Measurements from ENCODE around the gene SLX4IP. TPM values are rescaled to one million over a fixed set of nuclear protein-coding genes. Genes with fewer than 3 reads are reported as not detected.
A peak's percentile ranks its signal among the peaks of the same experiment; 100 is the strongest.

The SLX4IP gene
- total RNA-seq, 1 experiment from 2014 or later, result 5.4 TPM

GRCh38 chr20:10658051-10658823, 223.1 kb downstream of the SLX4IP start:
- DNase-seq, result no peak
- Mint-ChIP-seq H3K4me3 (ENCODE audit: low read depth, unreplicated experiment) (no peak overlapping the region), H3K4me1 (ENCODE audit: low read depth, unreplicated experiment) (peaks cover 73% of the 10 kb centered on the region), H3K27ac (ENCODE audit: unreplicated experiment) (peak overlapping the region; percentile 55), H3K27me3 (ENCODE audit: unreplicated experiment) (no peaks in the 10 kb centered on the region), H3K36me3 (ENCODE audit: insufficient read depth, unreplicated experiment) (peaks cover 93% of the 10 kb centered on the region), H3K9me3 (ENCODE audit: low read depth, unreplicated experiment) (no peaks in the 10 kb centered on the region)
- CTCF ChIA-PET, result no interaction called here
- BruUV-seq (replicated peaks), result no TSS peak
- intact Hi-C loops (cut with micrococcal nuclease; ENCODE audit: unreplicated experiment), result no loop called here
- TF ChIP-seq CTCF (IDR thresholded peaks at IDR 0.05; ENCODE audit: unreplicated experiment), result no peak

- intact Hi-C loops (cut with micrococcal nuclease; ENCODE audit: unreplicated experiment), result no loop called here
- Mint-ChIP-seq H3K4me1 (ENCODE audit: low read depth, unreplicated experiment) (peaks cover 79% of the 10 kb centered on the region), H3K9me3 (ENCODE audit: low read depth, unreplicated experiment) (no peaks in the 10 kb centered on the region), H3K27ac (ENCODE audit: unreplicated experiment) (peak overlapping the region; percentile 55), H3K36me3 (ENCODE audit: insufficient read depth, unreplicated experiment) (peaks cover 99% of the 10 kb centered on the region), H3K27me3 (ENCODE audit: unreplicated experiment) (no peaks in the 10 kb centered on the region), H3K4me3 (ENCODE audit: low read depth, unreplicated experiment) (no peak overlapping the region)
- BruUV-seq (replicated peaks), result no TSS peak
- CTCF ChIA-PET, result interaction anchor here (0.6 kb wide), 1 partner anchor 334 kb away, joined by 3 read pairs; no protein-coding TSS in a partner anchor
- no peak for TF ChIP-seq CTCF (IDR thresholded peaks at IDR 0.05; ENCODE audit: unreplicated experiment)
- no peak for DNase-seq
These were observed 223.9 kb downstream of the SLX4IP start for GRCh38 chr20:10658876-10659632.

GRCh38 chr20:10659651-10660601, 224.8 kb downstream of the SLX4IP start:
- DNase-seq, result no peak
- BruUV-seq (replicated peaks), result no TSS peak
- intact Hi-C loops (cut with micrococcal nuclease; ENCODE audit: unreplicated experiment), result loop anchor here (10.0 kb wide), 1 partner anchor 105 kb away; no protein-coding TSS in a partner anchor
- Mint-ChIP-seq H3K27me3 (ENCODE audit: unreplicated experiment) (no peaks in the 10 kb centered on the region), H3K36me3 (ENCODE audit: insufficient read depth, unreplicated experiment) (peaks cover 99% of the 10 kb centered on the region), H3K4me3 (ENCODE audit: low read depth, unreplicated experiment) (no peak overlapping the region), H3K4me1 (ENCODE audit: low read depth, unreplicated experiment) (peaks cover 79% of the 10 kb centered on the region), H3K9me3 (ENCODE audit: low read depth, unreplicated experiment) (no peaks in the 10 kb centered on the region), H3K27ac (ENCODE audit: unreplicated experiment) (peak overlapping the region; percentile 55)
- CTCF ChIA-PET, result no interaction called here
- TF ChIP-seq CTCF (IDR thresholded peaks at IDR 0.05; ENCODE audit: unreplicated experiment), result no peak

- peaks cover 79% of the 10 kb centered on the region for H3K4me1 Mint-ChIP-seq (ENCODE audit: low read depth, unreplicated experiment)
- H3K27ac Mint-ChIP-seq (ENCODE audit: unreplicated experiment), result peak overlapping the region; percentile 55
- no peaks in the 10 kb centered on the region for H3K27me3 Mint-ChIP-seq (ENCODE audit: unreplicated experiment)
- H3K36me3 Mint-ChIP-seq (ENCODE audit: insufficient read depth, unreplicated experiment), result peaks cover 99% of the 10 kb centered on the region
- no peaks in the 10 kb centered on the region for H3K9me3 Mint-ChIP-seq (ENCODE audit: low read depth, unreplicated experiment)
- no peak for DNase-seq
- H3K4me3 Mint-ChIP-seq (ENCODE audit: low read depth, unreplicated experiment), result no peak overlapping the region
- no TSS peak for BruUV-seq (replicated peaks)
- CTCF ChIA-PET, result no interaction called here
- intact Hi-C loops (cut with micrococcal nuclease; ENCODE audit: unreplicated experiment), result loop anchor here (10.0 kb wide), 1 partner anchor 106 kb away; no protein-coding TSS in a partner anchor
- no peak for TF ChIP-seq CTCF (IDR thresholded peaks at IDR 0.05; ENCODE audit: unreplicated experiment)
These were observed 225.6 kb downstream of the SLX4IP start for GRCh38 chr20:10660661-10661060.
